ENCODE data around the gene YPEL2. TPM values are rescaled to one million over a fixed set of nuclear protein-coding genes. Genes with fewer than 3 reads are reported as not detected.

Gene YPEL2
- total and polyA plus RNA-seq, 2 of the 13 experiments (the other 11 are each of a cell fraction or from before 2014, with no cell fraction given): 8.5 to 21.1 TPM

DNA sequence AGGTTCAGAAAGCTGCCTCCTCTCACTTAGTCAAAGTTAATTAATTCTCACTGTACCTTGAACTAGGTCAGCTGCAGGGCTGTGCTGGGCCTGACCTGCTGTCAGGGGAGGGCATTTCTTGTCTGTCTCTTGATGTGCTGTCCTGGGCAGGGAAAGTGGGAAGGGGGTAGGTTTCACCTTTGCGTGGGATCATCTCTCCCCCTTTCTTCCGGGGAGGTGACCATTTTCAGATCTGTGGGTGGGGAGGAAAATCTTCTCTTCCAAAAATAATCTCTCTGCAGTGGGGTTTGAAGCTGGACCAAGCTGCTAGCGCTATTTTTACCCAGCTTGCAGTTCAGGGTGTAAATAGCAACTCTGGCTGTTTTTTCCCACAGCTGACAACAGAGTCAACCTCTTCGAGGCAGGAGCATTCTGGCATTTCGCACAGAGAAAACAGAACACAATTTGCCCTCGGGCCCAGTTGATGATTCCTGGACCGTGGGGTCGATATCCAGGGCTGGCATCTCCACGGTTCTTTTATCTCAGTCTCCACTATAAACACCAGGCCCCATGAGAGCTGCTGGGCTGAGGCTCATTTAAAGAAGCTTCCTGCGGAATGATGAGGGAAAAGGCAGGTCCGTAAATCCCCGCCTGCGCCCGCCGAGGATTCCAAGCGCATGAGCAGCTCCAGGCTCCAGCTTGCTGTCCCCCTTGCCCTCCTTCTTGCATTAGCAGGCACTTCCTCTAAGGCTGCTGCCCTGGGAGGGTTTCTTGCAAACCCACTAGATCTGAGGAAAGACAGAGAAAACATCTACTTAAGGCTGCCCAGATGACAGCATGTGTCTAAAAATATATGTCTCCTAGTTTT, 93.9 kb downstream of the YPEL2 start (continued):
- TF ChIP-seq, protein P1, sequence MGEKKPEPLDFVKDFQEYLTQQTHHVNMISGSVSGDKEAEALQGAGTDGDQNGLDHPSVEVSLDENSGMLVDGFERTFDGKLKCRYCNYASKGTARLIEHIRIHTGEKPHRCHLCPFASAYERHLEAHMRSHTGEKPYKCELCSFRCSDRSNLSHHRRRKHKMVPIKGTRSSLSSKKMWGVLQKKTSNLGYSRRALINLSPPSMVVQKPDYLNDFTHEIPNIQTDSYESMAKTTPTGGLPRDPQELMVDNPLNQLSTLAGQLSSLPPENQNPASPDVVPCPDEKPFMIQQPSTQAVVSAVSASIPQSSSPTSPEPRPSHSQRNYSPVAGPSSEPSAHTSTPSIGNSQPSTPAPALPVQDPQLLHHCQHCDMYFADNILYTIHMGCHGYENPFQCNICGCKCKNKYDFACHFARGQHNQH (CRISPR knock-in tag; IDR thresholded peaks at IDR 0.05): no peak
- TF ChIP-seq LCORL (IDR thresholded peaks at IDR 0.05): no peak
- peak; percentile 56; the same call in 1 of the 2 replicates for TF ChIP-seq LCORL (CRISPR knock-in tag; IDR thresholded peaks at IDR 0.05)
- no peak for TF ChIP-seq ZNF432 (CRISPR knock-in tag; IDR thresholded peaks at IDR 0.05; ENCODE audit: borderline replicate concordance)
- TF ChIP-seq ZNF264 (CRISPR knock-in tag; IDR thresholded peaks at IDR 0.05): no peak
- TF ChIP-seq, protein P2, sequence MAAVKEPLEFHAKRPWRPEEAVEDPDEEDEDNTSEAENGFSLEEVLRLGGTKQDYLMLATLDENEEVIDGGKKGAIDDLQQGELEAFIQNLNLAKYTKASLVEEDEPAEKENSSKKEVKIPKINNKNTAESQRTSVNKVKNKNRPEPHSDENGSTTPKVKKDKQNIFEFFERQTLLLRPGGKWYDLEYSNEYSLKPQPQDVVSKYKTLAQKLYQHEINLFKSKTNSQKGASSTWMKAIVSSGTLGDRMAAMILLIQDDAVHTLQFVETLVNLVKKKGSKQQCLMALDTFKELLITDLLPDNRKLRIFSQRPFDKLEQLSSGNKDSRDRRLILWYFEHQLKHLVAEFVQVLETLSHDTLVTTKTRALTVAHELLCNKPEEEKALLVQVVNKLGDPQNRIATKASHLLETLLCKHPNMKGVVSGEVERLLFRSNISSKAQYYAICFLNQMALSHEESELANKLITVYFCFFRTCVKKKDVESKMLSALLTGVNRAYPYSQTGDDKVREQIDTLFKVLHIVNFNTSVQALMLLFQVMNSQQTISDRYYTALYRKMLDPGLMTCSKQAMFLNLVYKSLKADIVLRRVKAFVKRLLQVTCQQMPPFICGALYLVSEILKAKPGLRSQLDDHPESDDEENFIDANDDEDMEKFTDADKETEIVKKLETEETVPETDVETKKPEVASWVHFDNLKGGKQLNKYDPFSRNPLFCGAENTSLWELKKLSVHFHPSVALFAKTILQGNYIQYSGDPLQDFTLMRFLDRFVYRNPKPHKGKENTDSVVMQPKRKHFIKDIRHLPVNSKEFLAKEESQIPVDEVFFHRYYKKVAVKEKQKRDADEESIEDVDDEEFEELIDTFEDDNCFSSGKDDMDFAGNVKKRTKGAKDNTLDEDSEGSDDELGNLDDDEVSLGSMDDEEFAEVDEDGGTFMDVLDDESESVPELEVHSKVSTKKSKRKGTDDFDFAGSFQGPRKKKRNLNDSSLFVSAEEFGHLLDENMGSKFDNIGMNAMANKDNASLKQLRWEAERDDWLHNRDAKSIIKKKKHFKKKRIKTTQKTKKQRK (IDR thresholded peaks at IDR 0.05; ENCODE audit: low read length): no peak
- no peak for TF ChIP-seq ZSCAN30 (CRISPR knock-in tag; IDR thresholded peaks at IDR 0.05)
- TF ChIP-seq AGO1 (IDR thresholded peaks at IDR 0.05; ENCODE audit: low read depth, low read length, poor library complexity, severe bottlenecking): no peak
- no peak for TF ChIP-seq MIER2 (CRISPR knock-in tag; IDR thresholded peaks at IDR 0.05)
- TF ChIP-seq, protein P3, sequence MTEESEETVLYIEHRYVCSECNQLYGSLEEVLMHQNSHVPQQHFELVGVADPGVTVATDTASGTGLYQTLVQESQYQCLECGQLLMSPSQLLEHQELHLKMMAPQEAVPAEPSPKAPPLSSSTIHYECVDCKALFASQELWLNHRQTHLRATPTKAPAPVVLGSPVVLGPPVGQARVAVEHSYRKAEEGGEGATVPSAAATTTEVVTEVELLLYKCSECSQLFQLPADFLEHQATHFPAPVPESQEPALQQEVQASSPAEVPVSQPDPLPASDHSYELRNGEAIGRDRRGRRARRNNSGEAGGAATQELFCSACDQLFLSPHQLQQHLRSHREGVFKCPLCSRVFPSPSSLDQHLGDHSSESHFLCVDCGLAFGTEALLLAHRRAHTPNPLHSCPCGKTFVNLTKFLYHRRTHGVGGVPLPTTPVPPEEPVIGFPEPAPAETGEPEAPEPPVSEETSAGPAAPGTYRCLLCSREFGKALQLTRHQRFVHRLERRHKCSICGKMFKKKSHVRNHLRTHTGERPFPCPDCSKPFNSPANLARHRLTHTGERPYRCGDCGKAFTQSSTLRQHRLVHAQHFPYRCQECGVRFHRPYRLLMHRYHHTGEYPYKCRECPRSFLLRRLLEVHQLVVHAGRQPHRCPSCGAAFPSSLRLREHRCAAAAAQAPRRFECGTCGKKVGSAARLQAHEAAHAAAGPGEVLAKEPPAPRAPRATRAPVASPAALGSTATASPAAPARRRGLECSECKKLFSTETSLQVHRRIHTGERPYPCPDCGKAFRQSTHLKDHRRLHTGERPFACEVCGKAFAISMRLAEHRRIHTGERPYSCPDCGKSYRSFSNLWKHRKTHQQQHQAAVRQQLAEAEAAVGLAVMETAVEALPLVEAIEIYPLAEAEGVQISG (CRISPR knock-in tag; IDR thresholded peaks at IDR 0.05): 0 out of 2 replicates have a peak, but pooled peaks have one; percentile 9
- TF ChIP-seq, protein P4, sequence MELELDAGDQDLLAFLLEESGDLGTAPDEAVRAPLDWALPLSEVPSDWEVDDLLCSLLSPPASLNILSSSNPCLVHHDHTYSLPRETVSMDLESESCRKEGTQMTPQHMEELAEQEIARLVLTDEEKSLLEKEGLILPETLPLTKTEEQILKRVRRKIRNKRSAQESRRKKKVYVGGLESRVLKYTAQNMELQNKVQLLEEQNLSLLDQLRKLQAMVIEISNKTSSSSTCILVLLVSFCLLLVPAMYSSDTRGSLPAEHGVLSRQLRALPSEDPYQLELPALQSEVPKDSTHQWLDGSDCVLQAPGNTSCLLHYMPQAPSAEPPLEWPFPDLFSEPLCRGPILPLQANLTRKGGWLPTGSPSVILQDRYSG (CRISPR knock-in tag; IDR thresholded peaks at IDR 0.05): no peak
- TF ChIP-seq, protein P5, sequence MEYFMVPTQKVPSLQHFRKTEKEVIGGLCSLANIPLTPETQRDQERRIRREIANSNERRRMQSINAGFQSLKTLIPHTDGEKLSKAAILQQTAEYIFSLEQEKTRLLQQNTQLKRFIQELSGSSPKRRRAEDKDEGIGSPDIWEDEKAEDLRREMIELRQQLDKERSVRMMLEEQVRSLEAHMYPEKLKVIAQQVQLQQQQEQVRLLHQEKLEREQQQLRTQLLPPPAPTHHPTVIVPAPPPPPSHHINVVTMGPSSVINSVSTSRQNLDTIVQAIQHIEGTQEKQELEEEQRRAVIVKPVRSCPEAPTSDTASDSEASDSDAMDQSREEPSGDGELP (IDR thresholded peaks at IDR 0.05; ENCODE audit: borderline replicate concordance, low read depth): peak; percentile 48; the same call in 1 of the 2 replicates
- no peak for TF ChIP-seq KLF6 (CRISPR knock-in tag; IDR thresholded peaks at IDR 0.05)
- no peak for TF ChIP-seq CBX2 (IDR thresholded peaks at IDR 0.05; ENCODE audit: low read depth, low read length)
- no peak for TF ChIP-seq CBX2 (CRISPR knock-in tag; IDR thresholded peaks at IDR 0.05; ENCODE audit: low read depth)
- TF ChIP-seq STAG1 (CRISPR knock-in tag; IDR thresholded peaks at IDR 0.05): no peak
- TF ChIP-seq GFI1 (CRISPR knock-in tag; IDR thresholded peaks at IDR 0.05; ENCODE audit: borderline replicate concordance): 0 out of 2 replicates have a peak, but pooled peaks have one; percentile 34
- TF ChIP-seq NFIB (CRISPR knock-in tag; IDR thresholded peaks at IDR 0.05; ENCODE audit: borderline replicate concordance): no peak
- no peak for TF ChIP-seq HOXA5 (CRISPR knock-in tag; IDR thresholded peaks at IDR 0.05)
- no peak for TF ChIP-seq ZNF484 (CRISPR knock-in tag; IDR thresholded peaks at IDR 0.05; ENCODE audit: borderline replicate concordance, low read depth)
- TF ChIP-seq FIP1L1 (IDR thresholded peaks at IDR 0.05; ENCODE audit: borderline replicate concordance, insufficient read depth, low read depth, low read length): no peak
